HG03521 (cell line): Measurements from ENCODE around the gene CDK14.

ENCODE experiments used
- ATAC-seq: cut with Tn5 transposase; IDR thresholded peaks from one replicate; pipeline ENCODE4 v1.9.1; 2021; ENCODE audit warnings: mild to moderate bottlenecking, moderate library complexity; ENCODE audit not compliant: unreplicated experiment

CDK14 gene

DNA sequence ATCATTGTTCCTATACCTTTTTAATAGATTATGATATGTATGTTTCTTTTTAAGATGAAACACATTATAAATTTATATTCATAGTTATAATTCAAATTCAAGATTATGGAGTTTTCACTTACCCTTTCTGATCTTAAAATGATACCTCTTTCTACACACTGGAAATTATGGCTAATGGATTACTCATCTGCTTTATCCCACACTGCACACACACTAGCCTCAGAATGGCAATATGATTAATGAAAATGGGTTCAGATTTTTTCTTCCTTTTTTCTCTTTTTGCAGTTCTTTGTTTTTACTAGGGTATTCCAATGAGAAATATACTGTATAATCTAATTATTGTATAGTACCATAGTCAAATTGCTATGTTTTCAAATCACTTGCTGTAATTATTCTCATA lies 585.8 kb downstream of the CDK14 start:
- ATAC-seq: no peak

DNA sequence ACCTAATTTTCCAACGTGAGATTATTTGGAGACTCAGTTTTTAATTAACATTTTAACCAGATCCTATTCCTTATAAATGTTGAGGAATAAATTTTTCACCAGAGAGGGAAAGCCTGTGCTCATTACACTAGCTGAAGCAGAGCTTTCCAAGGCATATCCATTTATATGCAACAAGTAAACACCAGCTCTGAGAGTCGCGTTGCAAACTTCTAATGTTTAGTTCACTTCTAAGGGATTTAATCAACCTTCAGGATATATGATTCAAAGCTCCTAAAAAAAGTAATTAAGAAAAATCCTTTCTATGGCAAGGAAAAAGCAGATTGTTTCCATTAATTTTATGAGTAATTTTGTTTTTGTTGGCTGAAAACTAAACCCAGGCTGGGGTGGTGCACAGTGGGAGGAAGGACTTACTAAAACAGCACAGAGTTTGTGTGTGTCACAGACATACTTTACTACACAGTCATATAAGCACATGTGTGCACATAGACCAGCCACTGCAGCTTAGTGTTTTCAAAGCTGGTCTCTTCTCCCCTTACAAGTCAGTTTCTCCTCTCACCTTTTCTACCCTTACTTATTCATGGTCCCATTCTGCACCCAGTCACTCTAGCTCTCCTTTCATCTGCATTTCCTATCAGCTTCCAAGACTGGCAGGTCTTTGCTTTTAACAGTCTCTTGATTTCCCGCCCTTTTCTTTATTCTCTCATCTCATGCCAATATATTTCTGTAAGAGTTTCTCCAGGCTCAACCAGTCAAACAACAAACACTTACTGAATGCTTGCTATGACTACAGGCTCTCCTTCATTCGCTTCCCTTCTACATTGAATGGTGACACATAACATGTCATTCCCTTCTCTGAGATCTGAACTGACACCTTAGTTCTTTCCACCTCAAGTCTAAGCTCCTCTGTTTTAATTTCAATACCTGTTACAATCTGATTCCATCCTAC lies 587.0 kb downstream of the CDK14 start:
- no peak for ATAC-seq

DNA sequence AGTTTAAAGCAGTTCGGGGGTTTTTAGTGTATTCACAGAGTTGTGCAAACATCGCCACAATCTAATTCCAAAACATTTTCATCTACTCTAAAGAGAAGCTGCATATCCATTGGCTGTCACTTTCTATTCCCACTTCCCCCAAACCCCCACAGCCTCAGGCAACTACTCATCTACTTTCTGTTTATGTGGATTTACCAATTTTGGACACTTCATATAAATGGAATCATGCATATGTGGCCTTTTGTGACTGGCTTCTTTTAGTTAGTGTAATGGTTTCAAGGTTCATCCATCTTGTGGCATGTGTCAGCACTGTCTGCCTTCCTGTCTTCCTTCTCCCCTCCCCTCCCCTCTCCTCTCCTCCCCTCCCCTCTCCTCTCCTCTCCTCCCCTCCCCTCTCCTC lies 589.6 kb downstream of the CDK14 start:
- ATAC-seq: no peak

DNA sequence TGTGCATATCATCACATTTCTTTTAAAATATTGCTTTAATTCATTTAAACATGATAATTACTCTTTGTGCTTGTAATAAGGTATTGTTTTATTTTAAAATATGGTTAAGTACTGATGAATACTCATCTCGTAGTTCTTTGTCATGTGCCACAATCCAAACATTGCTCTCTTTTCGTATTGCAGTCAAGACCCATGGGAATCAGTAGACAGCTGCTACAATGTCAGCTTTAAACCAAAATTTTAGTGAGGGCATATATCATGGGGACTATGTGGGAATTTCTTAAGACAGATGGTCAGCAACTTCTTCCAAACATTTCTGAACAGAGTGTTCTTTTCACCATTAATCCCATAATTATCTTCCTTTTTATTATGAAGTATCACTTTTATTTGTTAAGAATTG lies 590.9 kb downstream of the CDK14 start:
- ATAC-seq: no peak

DNA sequence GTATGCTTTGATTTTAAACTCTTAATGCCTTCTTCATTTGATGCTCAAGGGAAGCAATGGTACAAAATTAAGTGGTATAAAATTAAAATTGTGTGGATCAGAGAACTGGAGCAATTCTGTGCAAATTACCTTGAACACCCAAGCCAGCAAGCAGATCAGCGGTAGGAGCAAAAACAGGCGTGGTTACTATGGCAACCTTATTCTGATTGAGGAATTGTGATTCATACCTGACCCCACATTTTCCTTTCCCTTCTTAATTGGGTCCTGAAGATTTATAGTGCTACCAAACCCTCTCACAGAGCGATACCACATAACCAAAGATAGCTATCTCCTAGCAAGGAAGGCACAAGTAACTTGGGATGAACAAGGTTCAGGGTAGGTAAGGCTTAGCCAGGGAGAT lies 595.6 kb downstream of the CDK14 start:
- no peak for ATAC-seq

DNA sequence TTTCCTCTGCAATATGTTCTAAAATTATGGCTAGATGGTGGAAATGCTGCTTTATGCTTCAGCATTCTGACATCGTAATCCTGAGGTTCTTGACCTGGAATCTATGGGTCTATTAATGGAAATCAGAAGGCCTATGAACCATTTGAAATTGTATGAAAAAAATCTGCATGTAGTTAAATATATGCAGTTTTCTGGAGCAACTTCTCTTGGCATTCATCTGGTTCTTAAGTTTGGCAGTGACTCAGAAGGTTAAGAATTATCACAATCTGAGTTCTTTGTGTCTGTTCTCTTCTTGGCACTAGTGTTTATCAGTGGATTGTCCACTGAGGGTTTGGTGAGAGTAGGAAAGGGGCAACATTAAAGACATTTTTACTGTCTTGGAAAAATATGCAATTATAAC lies 597.0 kb downstream of the CDK14 start:
- ATAC-seq: no peak

DNA sequence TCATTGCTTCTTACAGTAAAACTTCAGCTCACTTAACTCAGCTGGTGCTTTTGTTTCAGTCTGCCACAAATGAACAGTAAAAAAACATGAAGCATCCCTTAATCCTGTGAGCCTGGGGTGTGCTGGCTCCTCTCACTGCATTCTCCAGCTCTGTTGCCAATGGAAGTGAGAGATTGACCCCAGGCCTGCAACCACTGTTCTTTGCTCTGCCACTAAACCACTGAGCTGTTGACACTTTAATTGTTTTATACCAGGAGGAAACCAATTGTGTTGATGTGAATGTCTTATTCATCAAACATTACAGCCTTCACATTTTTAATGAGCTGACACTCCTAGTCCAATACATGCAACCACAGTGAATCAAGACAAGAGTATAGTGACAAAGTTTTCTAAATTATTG lies 598.7 kb downstream of the CDK14 start:
- no peak for ATAC-seq

DNA sequence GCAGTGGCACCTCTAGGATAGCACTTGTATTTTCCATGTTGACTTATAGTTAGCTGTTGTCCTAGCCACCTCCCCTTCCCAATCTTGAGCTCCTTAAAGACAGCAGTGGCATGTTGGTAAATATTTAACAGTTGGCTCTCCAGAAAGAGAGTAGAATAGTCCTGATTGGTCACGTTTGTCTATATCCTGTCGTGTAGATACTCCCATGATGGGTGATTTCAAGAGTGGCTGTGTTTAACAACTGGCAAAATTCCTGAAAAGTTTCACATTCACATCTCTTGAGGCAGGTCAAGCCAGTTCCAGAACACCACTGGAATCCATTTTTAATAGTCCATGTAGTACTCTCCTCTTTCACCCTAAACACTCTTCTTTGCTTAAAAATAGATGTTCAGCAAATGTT lies 599.9 kb downstream of the CDK14 start:
- ATAC-seq: no peak

DNA sequence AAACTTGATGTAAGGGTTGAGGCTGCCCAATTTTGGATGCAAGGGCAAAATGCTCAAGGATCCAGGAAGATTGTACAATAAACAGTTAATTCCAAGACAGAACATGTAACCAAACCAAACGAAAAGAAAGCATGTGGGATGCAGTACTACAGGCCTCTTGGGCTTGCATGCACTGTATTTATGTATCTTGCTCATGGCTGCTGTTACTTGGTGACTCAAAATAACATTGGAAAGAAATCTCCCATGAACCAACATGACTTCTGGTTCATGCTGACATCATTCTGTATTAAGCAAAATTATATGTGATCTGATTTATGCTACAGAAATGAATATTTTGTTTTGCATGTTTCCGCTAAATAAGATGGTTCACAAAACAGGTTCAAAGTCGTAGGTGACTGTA lies 602.2 kb downstream of the CDK14 start:
- ATAC-seq: no peak

DNA sequence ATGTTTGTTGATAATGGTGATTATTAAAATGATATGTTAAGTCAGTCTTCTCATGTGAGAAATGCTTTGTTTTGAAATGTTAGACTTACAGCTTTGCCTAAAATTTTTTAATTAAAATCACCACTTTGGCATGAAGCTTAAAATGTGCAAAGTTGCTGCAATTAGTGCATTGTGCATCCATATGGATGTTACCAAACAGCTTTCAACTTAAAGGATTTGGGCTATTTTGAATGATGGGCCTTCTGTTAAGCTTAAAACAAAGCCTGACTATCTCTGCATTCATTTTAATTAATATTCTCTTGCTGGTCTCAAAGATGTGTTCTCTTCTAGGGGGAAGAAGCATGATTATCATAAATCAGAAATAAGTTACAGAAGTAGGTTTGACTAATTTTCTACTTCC lies 603.5 kb downstream of the CDK14 start:
- ATAC-seq: no peak

DNA sequence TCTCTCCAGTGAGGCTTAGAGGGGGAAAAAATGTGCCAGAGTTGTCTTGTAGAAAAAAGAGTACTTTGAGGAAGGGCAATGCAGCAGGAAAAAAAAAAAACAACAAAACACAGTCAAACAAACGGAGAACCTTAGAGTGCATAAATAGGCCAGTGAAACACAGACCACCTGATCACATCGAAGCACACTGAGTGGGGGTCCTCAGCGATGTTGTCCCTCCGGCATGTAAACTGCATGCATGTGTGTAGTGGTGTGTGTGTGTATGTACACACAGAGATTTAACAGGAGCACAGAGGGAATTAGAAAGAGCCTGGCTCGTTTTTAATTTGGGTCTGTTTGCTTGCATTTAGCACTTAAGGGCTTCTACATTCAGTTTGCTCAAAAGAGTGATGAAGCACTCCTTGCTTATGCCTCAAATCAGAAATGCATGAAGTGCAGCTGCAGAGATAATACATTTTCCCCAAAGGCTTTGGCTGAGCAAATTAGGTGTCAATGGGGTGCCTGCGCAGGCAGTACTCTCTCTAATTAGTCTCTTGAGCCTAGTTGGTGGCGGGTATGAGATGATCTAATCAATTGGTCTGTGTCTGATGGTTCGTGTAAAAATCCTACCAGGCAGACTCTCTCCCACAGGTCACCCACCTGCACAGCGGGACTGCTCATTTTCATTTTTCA lies 605.5 kb downstream of the CDK14 start:
- no peak for ATAC-seq

DNA sequence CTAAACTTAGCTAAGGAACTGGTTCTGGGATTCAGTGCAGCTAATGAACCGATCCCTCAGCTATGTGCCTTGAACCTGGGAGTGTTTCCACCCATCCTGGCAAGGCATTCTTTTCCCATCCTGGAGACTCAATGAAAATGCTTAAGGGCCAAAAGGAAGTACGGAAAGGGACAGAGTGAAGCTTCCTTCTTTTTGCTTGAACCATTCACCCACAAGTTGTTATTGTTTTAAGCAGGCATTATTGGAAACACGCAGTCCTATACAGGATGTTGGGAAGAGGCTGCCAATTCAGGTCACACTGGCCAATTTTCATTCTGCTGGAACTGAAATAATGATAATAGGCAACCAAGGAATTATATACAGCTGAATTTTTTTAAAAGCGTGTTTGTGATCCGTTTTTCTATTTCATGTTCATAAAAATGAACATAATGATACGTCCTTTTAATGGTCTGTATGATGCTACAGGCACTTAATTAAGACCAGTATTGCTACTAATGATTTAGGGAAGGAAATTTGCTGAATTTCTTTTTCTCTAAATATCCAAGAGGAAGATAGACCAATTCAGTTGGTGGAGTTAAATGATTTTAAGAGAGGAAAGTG lies 610.3 kb downstream of the CDK14 start:
- no peak for ATAC-seq

DNA sequence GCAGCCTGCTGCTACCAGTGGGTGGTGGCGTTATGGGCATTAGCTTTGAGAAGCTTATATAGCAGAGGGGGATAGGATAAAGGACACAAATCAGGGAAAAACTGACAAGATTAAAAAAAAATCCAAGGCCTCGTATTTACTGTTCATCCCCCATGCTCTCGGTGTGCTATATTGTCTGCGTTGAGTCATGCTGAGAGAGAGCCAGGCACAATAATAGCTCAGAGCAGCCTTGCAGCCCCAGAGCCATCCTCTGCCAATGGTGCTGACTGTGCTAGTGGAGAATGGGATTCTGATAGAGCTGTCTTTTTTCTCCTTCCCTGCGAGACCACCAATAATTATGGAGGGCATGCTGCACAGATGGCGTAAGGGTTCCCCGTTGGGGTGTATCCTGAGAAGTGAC lies 616.5 kb downstream of the CDK14 start:
- no peak for ATAC-seq

DNA sequence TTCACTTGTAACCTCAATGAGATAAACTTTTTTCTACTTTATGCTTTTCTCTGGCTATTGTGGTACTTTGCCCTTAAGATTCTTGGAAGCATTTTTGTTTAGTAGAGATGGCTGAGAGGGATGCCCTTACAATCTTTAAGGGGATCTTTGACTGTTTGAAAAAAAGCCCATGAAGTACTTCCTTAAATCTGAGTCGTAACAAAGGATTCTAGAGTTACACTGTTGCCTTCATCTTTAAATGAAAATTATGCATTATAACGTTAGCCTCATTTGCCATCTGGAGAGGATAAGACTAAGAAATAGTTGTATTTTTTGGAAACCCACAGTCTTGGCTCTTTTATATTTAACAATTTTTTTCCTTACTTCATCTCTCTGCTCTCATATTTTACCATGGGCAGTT lies 630.3 kb downstream of the CDK14 start:
- no peak for ATAC-seq

DNA sequence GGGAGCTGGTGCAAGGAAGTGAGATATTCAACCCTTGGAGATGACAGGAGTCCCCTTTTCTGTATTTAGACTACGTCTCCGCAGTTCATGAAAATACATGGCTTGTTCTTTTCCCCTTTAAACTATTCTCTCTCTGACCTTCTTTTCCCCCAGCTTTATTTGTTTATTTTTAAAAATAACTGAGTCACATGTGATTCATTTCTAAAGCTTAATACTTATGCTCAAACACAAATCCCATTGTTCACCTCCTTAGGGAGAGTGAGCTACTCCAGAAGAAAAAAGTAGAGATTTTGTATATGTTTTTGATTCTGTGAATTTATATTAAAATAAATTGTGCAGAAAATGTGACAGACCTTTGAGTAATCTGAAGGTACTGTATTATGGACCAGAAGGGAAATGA lies 632.2 kb downstream of the CDK14 start:
- no peak for ATAC-seq

DNA sequence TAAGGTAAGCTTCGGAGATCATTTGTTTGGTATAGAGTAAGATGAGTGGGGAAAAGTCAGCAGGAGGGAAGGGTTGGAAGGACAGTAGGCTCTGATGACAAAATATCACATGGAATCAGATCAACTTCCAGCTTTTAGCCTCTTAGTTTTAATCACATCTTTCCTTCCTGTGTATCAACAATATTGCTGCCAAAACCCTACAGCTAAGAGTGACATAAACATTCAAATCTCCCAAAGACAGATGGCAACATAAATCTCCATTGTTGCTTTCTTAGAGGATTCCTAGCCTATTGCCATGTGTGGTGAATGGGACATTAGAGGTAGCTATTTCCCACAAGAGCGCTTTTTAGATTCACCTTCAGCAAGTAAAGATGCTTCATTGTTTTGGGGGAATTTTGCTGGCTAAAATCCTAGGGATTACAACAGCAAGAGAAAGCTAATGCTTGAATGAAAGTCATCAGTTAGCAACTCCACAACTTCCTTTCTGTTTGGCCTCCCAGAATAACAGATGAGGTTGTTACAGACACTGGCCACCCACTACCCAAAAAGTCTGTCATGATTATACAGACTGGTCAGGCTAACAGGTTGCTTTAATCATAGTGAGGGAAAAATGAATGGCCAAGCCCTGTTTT lies 632.9 kb downstream of the CDK14 start:
- no peak for ATAC-seq

DNA sequence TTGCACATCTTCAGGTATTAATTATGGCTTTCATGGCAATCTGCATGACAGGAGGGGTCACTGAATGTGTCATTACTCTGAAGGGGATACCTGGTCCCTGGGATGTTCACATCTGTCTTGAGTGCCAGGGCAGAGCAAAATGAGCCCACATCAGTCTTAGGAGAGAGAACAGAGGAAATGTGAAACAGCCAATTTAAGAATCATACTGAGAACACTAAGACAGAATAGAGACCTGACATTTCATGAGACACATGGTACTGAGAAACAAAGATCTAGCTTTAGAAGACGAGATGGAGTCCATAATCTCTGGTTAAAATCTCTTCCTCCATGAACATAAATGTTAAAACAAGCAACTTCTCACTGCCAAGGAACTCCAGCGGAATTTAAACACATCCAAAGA lies 634.0 kb downstream of the CDK14 start:
- ATAC-seq: no peak

DNA sequence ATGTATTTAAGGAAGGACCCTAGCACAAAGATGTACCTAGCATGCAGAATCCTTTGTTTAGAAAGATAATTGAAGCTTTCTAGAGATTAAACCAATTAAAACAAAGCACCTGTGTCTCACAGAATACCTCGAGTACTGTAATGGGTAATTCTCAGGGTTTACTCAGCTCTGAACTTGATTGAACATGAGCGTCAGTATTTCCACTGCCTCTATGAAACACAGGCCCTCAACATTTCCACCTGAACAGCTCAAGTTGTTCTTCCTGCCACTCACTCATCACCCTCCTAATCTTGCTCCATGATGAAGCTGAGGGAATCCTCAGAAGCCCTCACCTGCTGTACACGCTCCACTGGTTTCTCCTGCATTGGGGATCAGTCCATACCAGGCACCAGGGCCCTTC lies 634.4 kb downstream of the CDK14 start:
- ATAC-seq: no peak

DNA sequence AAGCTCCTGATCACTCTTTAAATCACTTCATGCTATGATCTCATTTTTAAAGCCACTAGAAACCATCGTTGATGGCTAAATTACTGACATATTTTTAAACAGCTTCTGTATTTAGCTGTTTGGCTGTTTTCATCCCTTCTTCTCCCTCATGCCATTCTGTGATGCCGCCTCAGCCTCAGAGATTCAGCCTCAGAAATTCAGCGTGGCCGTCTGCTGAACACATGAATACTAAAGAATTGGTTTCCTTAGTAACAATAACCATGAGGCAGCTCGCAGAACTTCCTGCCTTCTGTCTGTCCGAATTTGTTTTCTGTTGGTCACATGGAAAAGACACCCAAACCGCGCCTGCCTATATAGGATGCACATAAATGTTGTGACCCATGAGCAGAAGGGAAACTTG lies 637.1 kb downstream of the CDK14 start:
- no peak for ATAC-seq

DNA sequence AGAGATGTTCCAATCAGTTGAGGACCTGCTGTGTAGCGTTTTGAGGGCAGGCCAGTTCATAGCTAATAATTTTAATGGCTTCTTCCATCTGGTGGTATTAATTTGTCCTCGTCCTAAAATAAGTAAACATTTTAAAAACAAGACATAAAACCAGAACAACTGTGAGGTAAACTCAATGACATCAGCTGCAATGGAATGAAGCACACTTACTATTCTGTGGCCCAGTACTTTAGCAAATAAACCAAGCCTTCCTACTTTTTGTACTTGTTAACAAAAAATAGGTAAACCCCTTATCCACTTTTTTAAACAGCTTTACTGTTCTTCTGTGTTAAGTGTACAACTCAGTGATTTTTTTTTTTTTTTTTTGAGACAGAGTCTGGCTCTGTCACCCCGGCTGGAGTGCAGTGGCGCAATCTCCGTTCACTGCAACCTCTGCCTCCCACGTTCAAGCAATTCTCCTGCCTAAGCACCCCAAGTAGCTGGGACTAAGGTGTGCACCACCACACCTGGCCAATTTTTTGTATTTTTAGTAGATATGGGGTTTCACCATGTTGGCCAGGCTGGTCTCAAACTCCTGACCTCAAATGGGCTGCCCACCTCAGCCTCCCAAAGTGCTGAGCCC lies 639.2 kb downstream of the CDK14 start:
- no peak for ATAC-seq

DNA sequence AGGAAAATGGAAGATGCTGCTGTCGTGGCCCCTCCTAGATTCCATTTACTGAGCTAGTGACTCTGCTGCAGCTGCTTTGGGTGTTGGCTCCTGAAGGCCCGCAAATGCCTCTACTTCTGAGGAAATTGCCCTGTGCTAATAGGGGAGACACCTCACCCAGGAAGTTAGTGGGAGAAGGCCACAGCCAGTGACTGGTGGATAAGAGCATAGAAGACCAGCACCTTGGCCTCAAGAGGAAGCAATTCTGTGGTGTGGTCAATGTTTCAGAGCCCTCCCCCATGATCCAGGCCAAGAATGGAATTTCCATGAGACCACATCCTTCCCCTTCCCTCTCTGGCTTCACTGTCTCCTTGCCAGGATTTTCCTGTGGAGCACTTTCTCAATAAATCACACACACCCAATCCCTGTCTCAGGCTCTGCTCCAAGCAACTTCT lies 643.1 kb downstream of the CDK14 start:
- no peak for ATAC-seq
